Measurements from ENCODE around the gene DOCK9. TPM values are rescaled to one million over a fixed set of nuclear protein-coding genes. Genes with fewer than 3 reads are reported as not detected.

Gene DOCK9
- total RNA-seq, 6 experiments from 2014 or later: 16.5 to 24.3 (median 18.1) TPM

DNA sequence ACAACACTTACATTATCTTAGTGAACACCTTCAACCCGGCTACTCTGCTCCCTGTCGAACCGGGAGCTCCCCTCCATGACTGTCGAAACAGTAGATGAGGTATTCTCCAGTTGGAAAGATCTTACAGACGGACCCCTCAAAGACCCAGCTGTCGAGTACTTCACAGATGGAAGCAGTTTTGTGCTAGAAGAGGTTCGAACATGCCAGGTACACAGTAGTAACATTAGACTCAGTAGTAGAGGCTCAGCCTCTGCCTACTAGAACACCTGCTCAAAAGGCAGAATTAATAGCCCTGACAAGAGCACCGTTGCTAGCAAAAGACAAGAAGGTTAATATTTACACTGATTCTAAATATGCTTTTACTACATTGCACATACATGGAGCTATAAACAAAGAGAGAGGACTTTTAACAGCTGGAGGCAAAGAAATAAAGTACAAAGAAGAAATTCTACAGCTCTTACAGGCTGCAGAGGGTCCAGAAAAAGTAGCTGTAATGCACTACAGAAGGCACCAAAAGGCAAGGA, 211.8 kb downstream of the DOCK9 start:
- Histone ChIP-seq H3K9me3 (no peaks in the 10 kb centered on the region), H3K27ac (no peak overlapping the region), H3K4me3 (no peak overlapping the region), H3K36me3 (no peaks in the 10 kb centered on the region), H3K4me1 (peaks cover 0 to 12% (median 5%) of the 10 kb centered on the region in 4 donors), H3K27me3 (no peaks in the 10 kb centered on the region)
- no peak for ATAC-seq
- 84% methylated on average over 7 of the region's 8 CpGs for WGBS (ENCODE audit: insufficient coverage, low coverage, low lambda C conversion rate, missing lambda C conversion rate)
- intact Hi-C loops (cut with DNase I): no loop called here
- DNase-seq: no peak
- TF ChIP-seq CTCF (IDR thresholded peaks at IDR 0.05) (no peak), POLR2A (IDR thresholded peaks at IDR 0.05) (no peak)

GRCh38 chr13:98761986-98762616, 215.8 kb downstream of the DOCK9 start:
- Histone ChIP-seq H3K9me3 (no peaks in the 10 kb centered on the region), H3K36me3 (no peaks in the 10 kb centered on the region), H3K27ac (peak overlapping the region in 2 of 3 donors; percentile 49 to 78), H3K4me3 (peak overlapping the region in 2 of 3 donors; percentile 37 to 40), H3K27me3 (no peaks in the 10 kb centered on the region), H3K4me1 (peaks cover 0 to 21% (median 10%) of the 10 kb centered on the region in 4 donors)
- TF ChIP-seq POLR2A (IDR thresholded peaks at IDR 0.05) (no peak), CTCF (IDR thresholded peaks at IDR 0.05) (no peak)
- ATAC-seq: peak; percentile 25 to 61 (median 48)
- intact Hi-C loops (cut with DNase I): no loop called here
- DNase-seq: peak in 2 of 3 donors; percentile 33 to 61
- WGBS (ENCODE audit: insufficient coverage, low coverage, low lambda C conversion rate, missing lambda C conversion rate): 30% methylated on average over 14 of the region's 15 CpGs

- peak overlapping the region in 2 of 3 donors; percentile 37 to 40 for H3K4me3 ChIP-seq
- intact Hi-C loops (cut with DNase I): no loop called here
- WGBS (ENCODE audit: insufficient coverage, low coverage, low lambda C conversion rate, missing lambda C conversion rate): 41% methylated on average over 14 of the region's 15 CpGs
- H3K27me3 ChIP-seq: no peaks in the 10 kb centered on the region
- DNase-seq (peak in 2 of 3 donors; percentile 44 to 87), ATAC-seq (peak; percentile 85 to 92 (median 88))
- H3K4me1 ChIP-seq: peaks cover 0 to 21% (median 10%) of the 10 kb centered on the region in 4 donors
- no peaks in the 10 kb centered on the region for H3K36me3 ChIP-seq
- TF ChIP-seq POLR2A (IDR thresholded peaks at IDR 0.05) (no peak), CTCF (IDR thresholded peaks at IDR 0.05) (no peak)
- H3K27ac ChIP-seq: peak overlapping the region in 2 of 3 donors; percentile 63 to 78
- no peaks in the 10 kb centered on the region for H3K9me3 ChIP-seq
Observed at GRCh38 chr13:98761126-98761985, 216.5 kb downstream of the DOCK9 start.

- WGBS (ENCODE audit: insufficient coverage, low coverage, low lambda C conversion rate, missing lambda C conversion rate): 11% methylated on average over 3 of the region's 9 CpGs
- ATAC-seq: peak; percentile 64 to 76 (median 71)
- Histone ChIP-seq H3K27ac (peak overlapping the region in 1 of 3 donors; percentile 45), H3K4me1 (peaks cover 0 to 16% (median 7%) of the 10 kb centered on the region in 4 donors), H3K27me3 (no peaks in the 10 kb centered on the region), H3K4me3 (no peak overlapping the region), H3K36me3 (no peaks in the 10 kb centered on the region), H3K9me3 (no peaks in the 10 kb centered on the region)
- intact Hi-C loops (cut with DNase I): no loop called here
- TF ChIP-seq POLR2A (IDR thresholded peaks at IDR 0.05) (no peak), CTCF (IDR thresholded peaks at IDR 0.05) (no peak)
- peak in 1 of 3 donors; percentile 60 for DNase-seq
Observed at GRCh38 chr13:98755729-98756128, 222.1 kb downstream of the DOCK9 start.

All from right lobe of liver (tissue), 6 donors.